HAP-1 (cell line): Measurements from ENCODE around the gene NAA10.

Experiments used
- DNase-seq, 2 experiments: peaks; one replicate each; pipeline ENCODE4 v3.0.0-alpha.2; 2016 to 2020; ENCODE audit warnings: low spot score in 2 of 2
- H3K27me3 ChIP-seq: fragments of 250-450 bp; sonication (Bioruptor Pico); 2 replicates; pipeline ENCODE4 v1.5.1; 2020; ENCODE audit warnings: low read depth, mild to moderate bottlenecking, moderate library complexity
- H3K36me3 ChIP-seq: fragments of 250-450 bp; sonication (Bioruptor Pico); replicated peaks from 2 replicates; pipeline ENCODE4 v1.5.1; 2020; ENCODE audit warnings: mild to moderate bottlenecking
- H3K4me1 ChIP-seq: fragments of 250-450 bp; sonication (Bioruptor Pico); 2 replicates; pipeline ENCODE4 v1.5.1; 2020; ENCODE audit warnings: mild to moderate bottlenecking
- H3K4me3 ChIP-seq: fragments of 250-450 bp; sonication (Bioruptor Pico); 2 replicates; pipeline ENCODE4 v1.5.1; 2020; ENCODE audit warnings: mild to moderate bottlenecking, moderate library complexity
- H3K9me3 ChIP-seq: fragments of 250-450 bp; sonication (Bioruptor Pico); 2 replicates; pipeline ENCODE4 v1.5.1; 2020; ENCODE audit warnings: mild to moderate bottlenecking, moderate library complexity
- in situ Hi-C: fragments of 300-500 bp; cut with MboI; formaldehyde crosslinking; loops from 3 replicates; pipeline ENCODE4 v1.14.3; 2020; ENCODE audit warnings: low sequenced_read_pairs, inconsistent platforms, mixed read lengths

NAA10 gene

DNA sequence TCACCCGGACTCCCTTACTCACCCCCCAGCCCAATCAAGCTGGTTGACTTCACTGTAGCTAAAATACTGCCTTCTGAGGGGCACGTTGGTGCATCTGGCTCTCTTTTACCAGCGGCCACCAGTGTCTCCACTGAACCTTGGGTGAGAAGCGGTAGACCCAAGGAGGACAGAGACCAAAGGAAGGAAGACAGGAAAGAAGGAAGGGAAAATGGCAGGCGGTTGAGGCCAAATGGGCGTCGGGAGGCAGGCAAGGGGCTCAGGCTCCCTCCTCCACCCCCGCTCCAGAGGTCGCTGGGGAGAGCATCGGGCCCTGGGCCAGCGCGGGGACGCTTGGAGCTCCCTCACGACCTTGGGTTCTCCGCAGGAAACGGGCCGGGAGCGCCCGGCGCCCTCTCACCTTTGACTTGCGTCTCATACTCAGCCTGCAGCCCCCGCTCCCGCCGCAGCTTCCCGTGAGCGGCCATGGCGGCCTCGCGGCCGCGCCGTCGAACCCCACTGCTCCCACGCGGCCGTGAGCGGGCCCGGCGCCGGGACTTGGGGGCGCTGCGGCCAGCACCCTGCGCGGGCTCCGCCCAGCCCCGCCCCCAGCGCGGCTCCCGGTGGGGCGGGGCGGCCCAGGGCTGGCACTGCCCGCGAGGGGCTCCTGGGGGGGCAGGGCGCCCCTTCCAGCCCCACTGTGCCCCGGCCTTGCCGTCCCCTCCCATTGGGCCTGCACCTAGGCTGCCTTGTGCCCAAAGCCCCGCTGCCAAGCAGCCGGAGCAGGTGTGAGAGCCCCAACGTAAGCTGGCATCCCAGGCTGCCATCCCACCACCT, 8.9 kb downstream of the NAA10 start, which contains the start of gene ARHGAP4:
ARHGAP4 (minus strand) TSS at position 526 of the 813 bp plus-strand sequence; CDS start at position 464, 62 bp downstream.
- peak in 1 of 2 experiments; percentile 55 for DNase-seq

DNA sequence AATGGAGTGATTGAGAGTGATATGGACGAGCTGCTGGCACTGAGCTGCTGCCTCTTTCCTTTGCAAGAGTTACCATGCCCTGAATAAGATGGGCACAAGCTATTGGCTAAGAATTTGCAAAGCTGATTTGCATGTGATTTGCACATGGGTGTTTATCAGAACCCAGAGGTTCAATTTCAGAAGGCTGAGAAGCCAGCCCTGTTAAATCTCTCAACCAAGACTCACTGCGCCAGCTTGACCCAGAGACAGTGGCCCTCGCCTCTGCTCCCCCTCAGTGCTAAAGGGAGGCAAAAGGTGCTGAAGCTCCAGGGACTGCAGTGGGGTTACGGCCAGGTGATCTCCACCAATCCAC, 9.5 kb downstream of the NAA10 start:
- no peaks in the 10 kb centered on the region for H3K27me3 ChIP-seq
- H3K4me3 ChIP-seq: peak overlapping the region; percentile 36
- H3K36me3 ChIP-seq: peaks cover 10% of the 10 kb centered on the region
- DNase-seq: no peak
- in situ Hi-C loops: no loop called here
- H3K4me1 ChIP-seq: peaks cover 40% of the 10 kb centered on the region
- no peaks in the 10 kb centered on the region for H3K9me3 ChIP-seq

More for the DNA sequence above, 8.9 kb downstream of the NAA10 start, which contains the start of gene ARHGAP4:
- Histone ChIP-seq H3K27me3 (no peaks in the 10 kb centered on the region), H3K4me1 (peaks cover 40% of the 10 kb centered on the region), H3K4me3 (peak within 1 kb of the TSS; percentile 50), H3K36me3 (peaks cover 15% of the 10 kb centered on the region), H3K9me3 (no peaks in the 10 kb centered on the region)
- in situ Hi-C loops: no loop called here

- in situ Hi-C loops: no loop called here
- peaks cover 40% of the 10 kb centered on the region for H3K4me1 ChIP-seq
- peak overlapping the region; percentile 14 for H3K4me3 ChIP-seq
- H3K36me3 ChIP-seq: peaks cover 1% of the 10 kb centered on the region
- no peaks in the 10 kb centered on the region for H3K9me3 ChIP-seq
- H3K27me3 ChIP-seq: no peaks in the 10 kb centered on the region
- DNase-seq: peak; percentile 66 to 81
These were observed 10.5 kb downstream of the NAA10 start for GRCh38 chrX:153924149-153924861.

DNA sequence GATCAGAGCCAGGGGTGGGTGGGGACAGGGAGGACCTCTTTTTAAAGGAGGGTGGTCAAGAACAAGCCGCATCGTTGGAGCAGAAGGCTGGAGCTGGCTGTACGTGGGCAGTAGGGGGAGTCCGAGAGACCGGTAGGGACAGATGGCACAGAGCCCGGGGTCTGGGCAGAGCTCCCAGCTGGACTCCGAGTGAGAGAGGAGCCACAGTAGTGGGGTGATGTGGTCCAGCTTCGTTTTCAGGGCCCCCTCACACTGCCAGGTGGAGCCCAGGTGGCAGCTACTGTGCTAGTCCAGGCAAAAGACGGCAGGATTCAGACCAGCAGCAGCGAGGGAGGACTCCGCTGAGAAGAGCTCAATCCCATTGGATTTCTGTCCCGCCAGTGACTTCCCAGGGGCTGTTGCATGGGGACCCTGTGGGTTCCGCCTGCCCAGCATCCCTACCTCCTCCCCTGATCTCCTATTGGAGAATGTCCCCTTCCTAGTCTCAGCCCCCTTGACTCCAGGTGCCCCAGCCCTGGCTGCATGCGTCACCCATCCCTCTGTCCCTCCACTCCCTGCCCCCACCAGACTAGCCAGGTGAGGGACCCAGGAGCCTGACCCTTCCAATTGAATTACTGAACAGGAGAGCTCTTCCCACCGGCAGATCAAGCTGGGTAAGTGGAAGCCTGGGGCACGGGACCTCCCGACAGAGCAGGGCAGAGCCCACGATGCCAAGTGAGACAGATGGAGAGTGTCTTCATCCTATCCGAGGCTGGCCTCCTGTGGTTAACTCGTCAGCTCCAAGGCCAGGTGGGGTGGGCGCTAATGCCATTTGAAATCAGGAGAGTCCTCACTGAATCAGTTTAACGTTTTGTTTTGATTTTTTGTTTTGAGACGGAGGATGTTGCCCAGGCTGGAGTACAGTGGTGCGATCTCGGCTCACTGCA, 11.6 kb downstream of the NAA10 start:
- Histone ChIP-seq H3K9me3 (no peaks in the 10 kb centered on the region), H3K4me3 (no peak overlapping the region), H3K36me3 (no peaks in the 10 kb centered on the region; the same call in 1 of the 2 replicates), H3K27me3 (no peaks in the 10 kb centered on the region), H3K4me1 (peaks cover 40% of the 10 kb centered on the region)
- DNase-seq: peak; percentile 55 to 81
- in situ Hi-C loops: no loop called here

DNA sequence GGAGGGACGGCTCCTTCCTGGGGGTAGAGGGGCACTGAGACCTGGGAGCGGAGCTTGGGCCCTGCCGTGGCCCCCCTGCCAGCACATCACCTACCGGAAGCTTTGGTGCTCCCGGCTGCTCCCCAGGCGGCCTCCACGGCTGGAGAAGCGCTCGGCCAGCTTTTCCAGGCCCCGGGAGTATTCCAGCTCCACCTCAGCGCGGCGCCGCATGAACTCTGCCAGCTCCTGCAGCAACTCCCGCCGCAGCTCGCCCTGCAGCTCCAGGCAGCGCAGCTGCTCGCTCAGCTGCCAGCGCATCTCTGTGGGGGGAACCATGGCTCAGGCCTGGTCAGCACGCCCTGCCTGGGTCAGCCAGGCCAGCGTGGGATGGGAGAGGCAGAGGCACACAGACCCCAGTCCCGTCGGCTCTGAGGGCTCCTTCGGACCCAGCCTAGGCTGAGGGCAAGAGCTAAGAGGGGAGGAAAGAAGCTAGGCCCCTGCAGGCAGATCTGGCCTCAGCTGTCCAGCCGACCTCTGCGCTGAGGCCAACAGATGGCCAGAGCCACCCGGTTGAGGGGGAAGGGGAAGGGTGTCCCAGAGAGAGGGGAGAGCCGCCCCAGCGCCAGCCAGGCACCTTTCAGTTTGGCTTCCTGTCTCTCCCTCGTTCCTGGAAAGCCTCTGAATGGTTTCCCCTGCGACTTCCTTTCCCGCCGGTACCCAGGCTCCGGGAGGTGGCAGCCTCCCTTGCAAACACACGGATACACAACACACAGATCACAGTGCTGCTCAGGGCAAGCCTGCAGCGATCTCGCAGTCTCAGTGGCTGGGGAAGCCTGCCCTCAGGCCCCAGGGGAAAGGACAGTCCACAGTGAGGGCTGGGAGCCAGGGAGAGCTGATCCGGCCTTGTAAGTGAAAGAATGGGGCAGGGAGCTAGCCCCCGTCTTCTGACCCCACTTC, 13.1 kb downstream of the NAA10 start:
- H3K4me1 ChIP-seq: peaks cover 30% of the 10 kb centered on the region
- DNase-seq: no peak
- H3K4me3 ChIP-seq: no peak overlapping the region
- no peaks in the 10 kb centered on the region for H3K27me3 ChIP-seq
- in situ Hi-C loops: no loop called here
- no peaks in the 10 kb centered on the region for H3K9me3 ChIP-seq
- H3K36me3 ChIP-seq: no peaks in the 10 kb centered on the region; the same call in 1 of the 2 replicates

- Histone ChIP-seq H3K9me3 (no peaks in the 10 kb centered on the region), H3K4me3 (no peak overlapping the region), H3K27me3 (no peaks in the 10 kb centered on the region), H3K4me1 (peaks cover 25% of the 10 kb centered on the region), H3K36me3 (no peaks in the 10 kb centered on the region; the same call in 1 of the 2 replicates)
- in situ Hi-C loops: no loop called here
- no peak for DNase-seq
These were observed 13.8 kb downstream of the NAA10 start for GRCh38 chrX:153921070-153921469.

GRCh38 chrX:153920546-153920945, 14.3 kb downstream of the NAA10 start:
- H3K4me1 ChIP-seq: peaks cover 20% of the 10 kb centered on the region
- in situ Hi-C loops: no loop called here
- no peak overlapping the region for H3K4me3 ChIP-seq
- no peak for DNase-seq
- no peaks in the 10 kb centered on the region for H3K27me3 ChIP-seq
- H3K36me3 ChIP-seq: no peaks in the 10 kb centered on the region; the same call in 1 of the 2 replicates
- H3K9me3 ChIP-seq: no peaks in the 10 kb centered on the region

- peaks cover 8% of the 10 kb centered on the region for H3K4me1 ChIP-seq
- no peaks in the 10 kb centered on the region for H3K9me3 ChIP-seq
- no peaks in the 10 kb centered on the region for H3K27me3 ChIP-seq
- in situ Hi-C loops: no loop called here
- H3K36me3 ChIP-seq: no peaks in the 10 kb centered on the region; the same call in 1 of the 2 replicates
- no peak overlapping the region for H3K4me3 ChIP-seq
- no peak for DNase-seq
These were observed 15.6 kb downstream of the NAA10 start for GRCh38 chrX:153919281-153919680.

DNA sequence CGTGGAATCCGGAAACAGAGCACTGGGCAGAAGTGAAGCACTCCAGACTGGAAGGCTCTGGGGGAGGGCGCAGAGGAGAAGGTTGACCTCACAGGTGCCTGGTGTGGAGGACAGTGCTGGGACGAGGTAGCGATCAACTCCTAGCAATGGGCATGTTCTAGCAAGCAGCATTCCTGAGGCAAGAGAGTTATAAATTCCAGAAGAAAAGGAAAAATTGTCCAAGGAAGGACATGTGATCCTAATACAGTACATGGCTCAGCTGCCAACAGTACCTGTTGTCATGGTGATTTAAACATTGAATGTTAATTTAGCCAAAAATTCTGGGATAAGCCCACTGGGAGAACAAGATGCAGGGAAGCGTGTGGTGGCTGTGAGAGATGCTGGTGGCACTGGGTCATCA, 17.0 kb downstream of the NAA10 start:
- Histone ChIP-seq H3K9me3 (no peaks in the 10 kb centered on the region), H3K36me3 (no peaks in the 10 kb centered on the region; the same call in 1 of the 2 replicates), H3K4me3 (no peak overlapping the region), H3K27me3 (no peaks in the 10 kb centered on the region), H3K4me1 (no peaks in the 10 kb centered on the region; the same call in 1 of the 2 replicates)
- in situ Hi-C loops: no loop called here
- DNase-seq: no peak

DNA sequence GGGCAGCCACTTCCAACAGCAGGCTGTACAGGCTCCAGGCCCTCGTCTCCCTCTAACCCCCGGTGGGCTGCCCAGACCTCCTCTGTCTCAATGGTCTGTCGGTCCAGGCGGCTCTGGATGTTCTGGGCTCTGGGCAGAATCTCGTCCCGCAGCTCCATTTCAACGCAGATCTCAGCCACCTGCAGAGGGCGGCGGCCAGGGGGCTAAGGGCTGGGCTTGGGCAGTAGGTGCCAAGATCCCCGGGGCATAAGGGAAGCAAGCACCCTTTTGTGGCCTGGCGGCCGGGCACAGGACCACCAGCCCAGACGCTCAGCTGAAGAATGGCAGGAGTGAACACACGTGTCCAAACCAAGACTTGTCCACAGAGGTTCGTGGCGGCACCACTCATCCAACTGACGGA, 21.1 kb downstream of the NAA10 start:
- Histone ChIP-seq H3K27me3 (no peaks in the 10 kb centered on the region), H3K4me1 (no peaks in the 10 kb centered on the region), H3K9me3 (no peaks in the 10 kb centered on the region), H3K36me3 (no peaks in the 10 kb centered on the region; the same call in 1 of the 2 replicates), H3K4me3 (no peak overlapping the region)
- no peak for DNase-seq
- in situ Hi-C loops: no loop called here

- Histone ChIP-seq H3K36me3 (no peaks in the 10 kb centered on the region; the same call in 1 of the 2 replicates), H3K27me3 (no peaks in the 10 kb centered on the region), H3K4me3 (no peak overlapping the region), H3K9me3 (no peaks in the 10 kb centered on the region), H3K4me1 (no peaks in the 10 kb centered on the region)
- in situ Hi-C loops: no loop called here
- DNase-seq: no peak
These were observed 21.6 kb downstream of the NAA10 start for GRCh38 chrX:153913211-153913610.

DNA sequence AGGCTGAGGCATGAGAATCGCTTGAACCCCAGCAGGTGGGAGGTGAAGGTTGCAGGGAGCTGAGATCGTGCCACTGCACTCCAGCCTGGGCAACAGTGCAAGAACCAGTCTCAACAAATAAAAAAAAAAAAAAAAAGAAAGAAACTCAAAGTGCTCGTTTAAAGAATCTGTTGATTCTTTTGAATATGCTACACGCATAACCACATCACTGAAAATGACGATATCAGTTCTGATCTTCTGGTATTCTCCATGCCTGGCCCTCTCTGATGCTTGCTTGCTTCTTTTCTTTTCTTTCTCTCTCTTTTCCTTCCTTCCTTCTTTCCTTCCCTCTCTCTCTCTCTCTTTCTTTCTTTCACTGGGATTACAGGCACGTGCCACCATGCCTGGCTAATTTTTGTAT, 23.0 kb downstream of the NAA10 start:
- no peaks in the 10 kb centered on the region for H3K36me3 ChIP-seq
- H3K9me3 ChIP-seq: no peaks in the 10 kb centered on the region
- no peak overlapping the region for H3K4me3 ChIP-seq
- H3K27me3 ChIP-seq: no peaks in the 10 kb centered on the region
- DNase-seq: no peak
- no peaks in the 10 kb centered on the region for H3K4me1 ChIP-seq
- in situ Hi-C loops: no loop called here
